ENCODE data around the gene XYLT1. TPM values are rescaled to one million over a fixed set of nuclear protein-coding genes. Genes with fewer than 3 reads are reported as not detected.

Gene XYLT1
- polyA plus RNA-seq, 5 donors, result 4.9 to 7.2 (median 6.4) TPM

- no peak for DNase-seq
These were observed 310.4 kb downstream of the XYLT1 start for GRCh38 chr16:17160285-17160853.

DNA sequence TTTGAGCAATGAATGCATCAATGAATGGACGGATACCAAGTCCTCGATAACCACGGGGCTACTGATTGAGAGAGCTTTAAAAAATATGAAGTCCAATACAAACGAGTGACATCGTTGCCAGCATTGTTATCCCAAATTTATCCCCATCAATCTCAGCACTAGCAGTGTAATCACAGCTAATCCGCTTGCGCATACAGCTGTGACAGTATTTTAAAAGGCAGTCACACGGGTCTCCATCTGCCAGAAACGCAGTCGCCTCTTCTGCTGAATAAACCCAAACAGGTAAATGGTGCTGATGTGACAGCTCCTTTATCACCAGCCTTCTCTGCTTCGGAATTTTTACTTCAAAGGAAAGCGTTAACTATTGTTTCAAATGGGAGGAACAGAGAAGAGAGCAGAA is 311.1 kb downstream of the XYLT1 start:
- DNase-seq, result no peak

- no peak for DNase-seq
These were observed 314.8 kb downstream of the XYLT1 start for GRCh38 chr16:17155936-17156335.

DNA sequence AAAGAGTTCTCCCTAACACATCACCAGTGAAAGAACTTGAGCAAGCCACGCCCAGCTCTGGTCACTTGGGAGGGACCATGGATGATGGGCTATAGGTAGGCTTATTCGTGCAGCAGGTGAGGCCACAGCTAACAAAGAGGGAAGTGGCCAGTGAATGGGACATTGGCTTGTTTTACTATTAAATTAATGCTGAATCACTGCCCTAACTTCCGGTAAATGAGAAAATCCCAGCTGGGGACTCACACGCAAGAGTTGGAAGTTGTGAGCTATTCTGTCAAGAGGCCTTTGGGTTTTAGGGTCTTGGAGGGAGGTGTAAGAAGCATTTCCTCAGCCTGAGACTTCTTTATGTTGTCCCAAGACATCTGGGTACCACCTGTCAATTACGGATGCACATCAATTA is 315.3 kb downstream of the XYLT1 start:
- DNase-seq, result no peak

DNA sequence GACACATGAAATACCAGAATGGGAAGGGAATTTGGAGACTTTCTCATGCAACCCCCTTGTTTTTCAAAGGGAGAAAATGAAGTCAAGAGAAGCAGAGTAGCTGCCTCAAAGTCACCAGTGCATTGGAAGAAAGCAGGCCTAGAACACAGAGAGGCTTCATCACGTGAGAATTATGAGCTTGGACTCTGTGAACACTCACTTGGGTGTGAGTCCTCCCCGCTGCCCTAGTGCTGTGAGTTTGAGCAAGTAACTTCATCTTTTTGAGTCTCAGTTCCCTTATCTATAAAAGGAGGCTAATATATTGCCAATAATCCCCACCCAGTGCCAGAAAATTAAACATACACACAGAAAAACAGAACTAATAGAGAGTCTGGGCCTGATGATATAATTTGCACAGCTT is 315.8 kb downstream of the XYLT1 start:
- no peak for DNase-seq

GRCh38 chr16:17152311-17152710 is 318.4 kb downstream of the XYLT1 start:
- DNase-seq, result no peak

DNA sequence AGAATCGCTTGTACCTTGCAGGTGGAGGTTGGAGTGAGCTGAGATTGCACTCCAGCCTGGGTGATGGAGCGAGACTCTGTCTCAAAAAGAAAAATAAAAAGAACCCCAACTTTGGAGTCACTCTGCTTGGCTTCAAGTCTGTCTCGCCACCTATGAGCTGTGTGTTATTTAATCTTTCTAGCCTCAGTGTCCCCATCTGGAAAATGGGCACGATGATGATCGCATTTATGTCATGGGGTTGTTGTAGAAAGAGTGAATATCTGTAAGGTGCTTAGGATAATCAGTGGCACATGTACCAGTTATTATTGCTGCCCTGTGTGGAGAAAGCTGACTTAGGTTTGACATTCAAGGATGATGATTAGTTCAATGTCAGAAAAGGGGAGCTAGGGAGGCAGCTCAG is 319.4 kb downstream of the XYLT1 start:
- DNase-seq, result no peak

DNA sequence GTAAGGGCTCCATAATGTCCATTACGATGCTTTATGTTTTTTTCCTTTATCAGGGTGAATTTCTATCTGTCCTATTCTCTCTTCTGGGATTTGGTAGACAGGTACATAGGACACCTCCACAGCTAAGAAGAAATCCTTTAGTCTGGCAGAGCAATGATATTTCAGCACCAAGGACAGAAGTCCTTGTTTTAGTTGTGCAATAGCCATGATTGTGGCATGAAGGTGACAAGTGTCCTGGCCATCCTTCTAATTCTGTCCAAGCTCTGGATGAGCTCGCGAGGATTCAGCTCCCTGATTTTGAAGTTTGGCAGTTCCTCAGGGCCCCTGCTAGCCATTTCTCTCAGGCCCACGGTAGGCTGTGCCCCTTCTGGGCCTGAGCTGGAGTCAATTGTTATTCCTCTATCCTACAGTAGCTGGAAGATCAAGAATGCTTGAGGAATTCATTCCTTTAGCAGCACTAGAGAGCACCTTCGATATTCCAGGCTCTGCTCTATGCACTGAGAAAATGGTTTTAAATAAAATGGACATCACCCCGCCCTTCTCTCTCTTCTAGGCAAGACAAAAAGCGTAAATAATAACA is 320.8 kb downstream of the XYLT1 start:
- DNase-seq, result no peak

- DNase-seq, result no peak
These were observed 322.8 kb downstream of the XYLT1 start for GRCh38 chr16:17147942-17148341.

DNA sequence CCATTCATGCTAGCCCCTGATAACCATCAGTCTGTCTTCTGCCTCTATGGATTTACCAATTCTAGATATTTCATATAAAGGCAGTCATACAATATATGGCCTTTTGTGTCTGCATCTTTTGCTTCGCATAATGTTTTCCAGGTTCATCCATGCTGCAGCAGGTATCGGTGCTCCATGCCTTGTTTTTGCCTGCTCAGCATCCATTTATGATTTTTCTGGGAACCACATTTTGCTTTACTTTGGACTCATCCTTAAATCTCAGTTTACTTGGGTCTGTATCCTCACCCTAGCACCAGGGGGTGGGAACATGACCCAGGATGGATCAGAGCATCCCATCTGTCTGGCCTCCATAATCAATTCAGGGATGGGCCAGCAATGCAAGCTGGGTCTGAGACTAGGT is 325.7 kb downstream of the XYLT1 start:
- DNase-seq, result no peak

GRCh38 chr16:17144431-17144830 is 326.3 kb downstream of the XYLT1 start:
- DNase-seq, result no peak

- no peak for DNase-seq
These were observed 327.0 kb downstream of the XYLT1 start for GRCh38 chr16:17143546-17144419.

GRCh38 chr16:17138801-17139200 is 332.0 kb downstream of the XYLT1 start:
- no peak for DNase-seq

GRCh38 chr16:17135439-17135838 is 335.3 kb downstream of the XYLT1 start:
- no peak for DNase-seq

GRCh38 chr16:17134586-17134985 is 336.2 kb downstream of the XYLT1 start:
- DNase-seq, result no peak

GRCh38 chr16:17133851-17134250 is 336.9 kb downstream of the XYLT1 start:
- DNase-seq, result no peak

GRCh38 chr16:17131351-17131750 is 339.4 kb downstream of the XYLT1 start:
- DNase-seq, result no peak

DNA sequence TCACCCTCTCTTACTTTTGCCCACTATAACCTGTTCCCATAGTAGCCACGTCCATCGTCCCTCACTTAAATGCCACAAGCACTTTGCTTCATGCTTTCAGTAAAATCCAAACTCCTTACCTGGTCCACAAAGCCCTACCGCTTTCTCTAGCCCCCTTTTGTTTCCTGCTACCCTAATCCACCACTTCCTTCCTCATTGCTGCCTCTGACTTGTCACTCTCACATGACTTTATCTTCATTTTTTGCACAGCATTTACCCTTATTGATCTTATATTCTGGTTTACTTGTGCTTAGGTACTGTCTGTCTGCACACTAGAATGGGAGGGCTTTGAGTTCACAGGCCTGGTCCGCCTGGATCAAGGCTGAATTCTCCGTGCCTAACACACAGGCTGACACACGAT is 340.0 kb downstream of the XYLT1 start:
- no peak for DNase-seq

GRCh38 chr16:17129971-17130370 is 340.8 kb downstream of the XYLT1 start:
- no peak for DNase-seq

GRCh38 chr16:17128791-17129190 is 342.0 kb downstream of the XYLT1 start:
- no peak for DNase-seq

DNA sequence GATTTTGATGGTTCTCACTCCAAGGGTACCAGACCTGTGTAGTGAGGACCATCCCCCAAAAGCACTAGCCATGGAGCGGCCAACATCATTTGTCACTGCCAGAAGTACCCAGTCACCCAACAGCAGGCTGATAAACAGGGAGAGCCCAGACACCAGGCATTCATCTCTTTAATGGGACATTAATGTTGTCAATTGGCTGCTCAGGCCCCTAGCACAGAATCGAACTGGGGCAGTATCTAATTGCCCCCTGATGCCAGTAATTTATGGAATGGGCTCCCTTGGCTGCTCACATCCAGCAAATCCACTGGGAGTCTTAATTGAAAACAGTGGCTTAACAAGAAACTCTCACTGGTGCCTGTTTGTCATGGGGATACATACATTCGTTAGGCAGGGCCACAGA is 344.6 kb downstream of the XYLT1 start:
- no peak for DNase-seq

DNA sequence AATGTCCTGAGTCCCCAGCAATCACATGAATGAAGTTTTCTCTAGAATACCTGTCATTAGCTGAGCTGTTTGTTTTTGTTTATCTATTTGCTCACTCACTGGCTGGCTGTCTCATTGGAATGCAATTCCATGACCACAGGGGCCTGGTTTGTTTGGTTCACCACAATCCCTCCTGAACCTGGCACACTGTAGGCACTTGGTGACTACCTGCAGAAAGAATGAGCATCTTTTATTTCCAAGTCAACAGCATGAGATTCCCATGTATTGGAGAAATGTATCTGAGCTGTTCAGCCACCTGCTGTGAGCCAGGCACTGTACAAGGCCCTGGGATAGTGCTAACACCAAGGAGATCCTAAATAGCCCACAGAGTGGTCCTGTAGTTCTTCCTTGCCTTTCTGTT is 345.1 kb downstream of the XYLT1 start:
- no peak for DNase-seq

DNA sequence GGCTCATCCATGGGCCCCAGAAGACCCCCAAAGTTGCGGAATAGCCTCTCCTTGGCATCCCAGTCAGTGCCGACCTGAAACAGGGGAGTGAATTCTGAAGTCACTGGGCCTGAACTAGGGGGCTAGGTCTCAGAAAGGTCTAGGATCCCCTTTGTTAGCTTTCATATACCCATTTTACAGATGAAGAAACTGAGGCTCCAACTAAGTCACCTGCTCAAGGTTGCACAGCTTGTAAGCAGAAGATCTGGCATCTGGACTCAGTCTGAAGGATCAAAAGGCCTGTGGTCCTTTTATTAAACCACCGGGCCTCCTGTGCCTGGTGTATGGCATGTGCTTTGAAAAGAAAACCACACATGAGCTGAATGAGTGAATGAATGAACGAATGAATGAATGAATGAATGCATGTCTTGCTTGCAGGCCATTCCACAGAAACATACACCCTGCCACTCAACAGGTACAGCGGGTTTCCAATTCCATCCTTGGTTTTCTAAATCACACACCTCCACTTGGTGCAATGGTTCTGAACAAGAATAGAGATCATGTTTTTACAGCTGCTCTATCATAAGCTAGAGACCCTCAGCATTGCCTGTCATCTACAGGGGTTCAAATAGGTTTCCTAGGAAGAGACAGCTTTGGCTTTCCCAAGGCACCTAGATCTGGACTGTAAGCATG is 352.7 kb downstream of the XYLT1 start:
- DNase-seq, result no peak
